Glomerular endothelial cell (primary cell): Measurements from ENCODE around the gene WDFY2. TPM values are rescaled to one million over a fixed set of nuclear protein-coding genes. Genes with fewer than 3 reads are reported as not detected.

ENCODE experiments used
- DNase-seq: peaks from one replicate; pipeline ENCODE4 v3.0.0-alpha.2; 2011; ENCODE audit warnings: low read depth, low spot score; ENCODE audit errors: extremely low read depth
- total RNA-seq: library from RNA; depleted of rRNA; stranded (reverse); fragments of >200 nt; gene quantifications from 2 replicates; pipeline ENCODE4 v1.2.3, GENCODE V29; 2015

Gene WDFY2
- total RNA-seq, 1 donor from 2014 or later: 4.9 TPM

- no peak for DNase-seq
Measured at GRCh38 chr13:51783428-51784094, 199.3 kb downstream of the WDFY2 start.

- DNase-seq: no peak
Measured at GRCh38 chr13:51784097-51784496, 199.8 kb downstream of the WDFY2 start.

GRCh38 chr13:51785712-51786424 lies 201.6 kb downstream of the WDFY2 start:
- DNase-seq: no peak

- DNase-seq: no peak
Measured at GRCh38 chr13:51786425-51787265, 202.4 kb downstream of the WDFY2 start.

- DNase-seq: no peak
Measured at GRCh38 chr13:51793570-51794271, 209.5 kb downstream of the WDFY2 start.

GRCh38 chr13:51794964-51795363 lies 210.7 kb downstream of the WDFY2 start:
- no peak for DNase-seq

GRCh38 chr13:51795419-51795818 lies 211.2 kb downstream of the WDFY2 start:
- no peak for DNase-seq

- no peak for DNase-seq
Measured at GRCh38 chr13:51796546-51796945, 212.3 kb downstream of the WDFY2 start.

GRCh38 chr13:51797664-51798488 lies 213.6 kb downstream of the WDFY2 start:
- DNase-seq: no peak

- DNase-seq: no peak
Measured at GRCh38 chr13:51799261-51799660, 215.0 kb downstream of the WDFY2 start.

- DNase-seq: no peak
Measured at GRCh38 chr13:51800486-51800885, 216.2 kb downstream of the WDFY2 start.

GRCh38 chr13:51801631-51802099 lies 217.4 kb downstream of the WDFY2 start:
- DNase-seq: no peak

- no peak for DNase-seq
Measured at GRCh38 chr13:51802631-51803418, 218.6 kb downstream of the WDFY2 start.

- DNase-seq: no peak
Measured at GRCh38 chr13:51803422-51804294, 219.4 kb downstream of the WDFY2 start, which contains the start of gene DHRS12. TSS of gene DHRS12 (minus strand) at chr13:51804163. CDS start at chr13:51799659, 4,504 bp downstream.

GRCh38 chr13:51804295-51805172 lies 220.3 kb downstream of the WDFY2 start:
- DNase-seq: no peak

GRCh38 chr13:51805313-51805712 lies 221.1 kb downstream of the WDFY2 start:
- DNase-seq: no peak

- DNase-seq: no peak
Measured at GRCh38 chr13:51805925-51806324, 221.7 kb downstream of the WDFY2 start.
